Stomach (tissue), 4 donors: ENCODE measurements around the gene ALB.

Experiments used
- EP300 ChIP-seq: sonication (generic); formaldehyde crosslinking; IDR thresholded peaks from one replicate; pipeline ENCODE4 v1.6.1; 2017; ENCODE audit warnings: antibody characterized with exemption
- POLR2AphosphoS5 ChIP-seq, 3 donors: sonication (generic); formaldehyde crosslinking; IDR thresholded peaks; one replicate each; pipeline ENCODE4 v1.6.1; 2016; ENCODE audit warnings: antibody characterized with exemption in 3 of 3
- TF ChIP-seq, protein P1 (sequence below), 7 experiments: fragments of 450-650 bp in 4 of 7; fragments of 200-600 bp in 3 of 7; sonication (generic) in 3 of 7; IDR thresholded peaks; one replicate each; pipeline ENCODE4 v1.5.1; 2016 to 2019; ENCODE audit warnings: antibody characterized with exemption in 7 of 7, control low read depth in 2 of 7, mild to moderate bottlenecking in 1 of 7

DNA sequence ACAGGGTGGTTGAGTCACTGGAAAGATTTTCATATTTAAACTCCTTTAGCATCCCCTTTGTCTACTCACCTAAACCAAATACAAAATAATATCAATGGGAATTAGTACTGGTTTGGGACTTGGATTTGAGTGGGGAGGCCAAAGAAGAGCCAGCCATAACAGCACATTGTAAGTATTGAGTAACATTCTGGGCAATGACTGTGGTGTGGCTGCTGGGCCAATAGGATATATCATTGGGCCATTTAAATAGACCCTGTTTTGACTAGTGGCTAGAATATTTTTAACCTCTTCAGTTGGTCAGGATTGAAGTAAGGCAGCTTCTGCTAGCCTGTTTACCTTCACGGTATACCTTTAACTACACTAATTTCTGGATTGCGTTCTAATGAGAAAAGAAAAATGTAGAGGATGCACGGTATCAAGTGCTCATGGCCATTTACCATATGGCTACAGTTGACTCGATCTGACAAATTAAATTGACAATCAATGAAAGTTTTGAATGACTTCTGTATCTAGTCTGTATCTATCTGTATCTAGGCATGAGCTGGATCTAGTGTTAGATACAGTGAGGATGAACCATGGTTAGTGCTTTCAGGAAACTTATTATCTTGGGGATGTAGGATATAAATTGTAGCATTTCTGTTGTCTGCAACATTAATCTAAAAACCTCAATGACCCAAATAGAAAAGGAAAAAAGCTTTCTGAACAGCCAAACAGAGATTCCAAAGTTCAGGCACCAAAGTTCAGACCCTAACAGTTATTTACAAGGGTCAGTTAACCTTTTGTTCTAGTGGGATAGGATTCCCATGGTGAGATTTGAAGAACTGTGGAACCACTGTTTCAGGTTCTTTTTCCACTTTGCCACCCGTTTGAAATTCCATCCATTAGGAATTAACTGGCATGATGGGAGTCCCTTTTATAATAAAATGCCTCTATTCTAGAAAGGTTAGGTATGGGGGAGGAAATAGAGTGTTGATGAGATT lies 6.8 kb upstream of the ALB start:
- TF ChIP-seq, protein P1, sequence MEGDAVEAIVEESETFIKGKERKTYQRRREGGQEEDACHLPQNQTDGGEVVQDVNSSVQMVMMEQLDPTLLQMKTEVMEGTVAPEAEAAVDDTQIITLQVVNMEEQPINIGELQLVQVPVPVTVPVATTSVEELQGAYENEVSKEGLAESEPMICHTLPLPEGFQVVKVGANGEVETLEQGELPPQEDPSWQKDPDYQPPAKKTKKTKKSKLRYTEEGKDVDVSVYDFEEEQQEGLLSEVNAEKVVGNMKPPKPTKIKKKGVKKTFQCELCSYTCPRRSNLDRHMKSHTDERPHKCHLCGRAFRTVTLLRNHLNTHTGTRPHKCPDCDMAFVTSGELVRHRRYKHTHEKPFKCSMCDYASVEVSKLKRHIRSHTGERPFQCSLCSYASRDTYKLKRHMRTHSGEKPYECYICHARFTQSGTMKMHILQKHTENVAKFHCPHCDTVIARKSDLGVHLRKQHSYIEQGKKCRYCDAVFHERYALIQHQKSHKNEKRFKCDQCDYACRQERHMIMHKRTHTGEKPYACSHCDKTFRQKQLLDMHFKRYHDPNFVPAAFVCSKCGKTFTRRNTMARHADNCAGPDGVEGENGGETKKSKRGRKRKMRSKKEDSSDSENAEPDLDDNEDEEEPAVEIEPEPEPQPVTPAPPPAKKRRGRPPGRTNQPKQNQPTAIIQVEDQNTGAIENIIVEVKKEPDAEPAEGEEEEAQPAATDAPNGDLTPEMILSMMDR (IDR thresholded peaks at IDR 0.05) = no peak
- TF ChIP-seq EP300 (no peak), POLR2AphosphoS5 (IDR thresholded peaks at IDR 0.05) (no peak)
